ENCODE results near the gene DRC1. TPM values are rescaled to one million over a fixed set of nuclear protein-coding genes. Genes with fewer than 3 reads are reported as not detected.

Gene DRC1
- total RNA-seq, 4 donors from 2014 or later = 0.45 TPM; not detected in 3

DNA sequence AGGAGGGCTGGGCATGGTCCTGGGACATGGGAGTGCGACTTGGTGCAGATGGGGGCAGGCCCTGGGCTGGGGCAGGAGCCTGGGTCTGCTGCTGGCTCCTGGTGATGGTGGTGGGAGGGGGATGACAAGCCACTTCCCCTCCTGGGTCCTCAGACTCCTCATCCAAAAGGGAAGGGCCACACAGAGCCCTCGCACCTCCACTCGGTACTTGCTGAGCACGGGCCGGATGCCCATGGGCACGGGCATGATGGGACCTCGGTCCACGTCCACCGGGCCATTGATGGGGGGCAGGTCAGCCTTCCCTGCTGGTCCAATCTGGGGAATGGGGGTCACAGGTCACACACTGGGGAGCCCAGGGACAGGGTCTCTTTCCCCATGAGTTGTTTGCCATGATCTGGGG, 72.1 kb downstream of the DRC1 start:
- TF ChIP-seq, protein P1, sequence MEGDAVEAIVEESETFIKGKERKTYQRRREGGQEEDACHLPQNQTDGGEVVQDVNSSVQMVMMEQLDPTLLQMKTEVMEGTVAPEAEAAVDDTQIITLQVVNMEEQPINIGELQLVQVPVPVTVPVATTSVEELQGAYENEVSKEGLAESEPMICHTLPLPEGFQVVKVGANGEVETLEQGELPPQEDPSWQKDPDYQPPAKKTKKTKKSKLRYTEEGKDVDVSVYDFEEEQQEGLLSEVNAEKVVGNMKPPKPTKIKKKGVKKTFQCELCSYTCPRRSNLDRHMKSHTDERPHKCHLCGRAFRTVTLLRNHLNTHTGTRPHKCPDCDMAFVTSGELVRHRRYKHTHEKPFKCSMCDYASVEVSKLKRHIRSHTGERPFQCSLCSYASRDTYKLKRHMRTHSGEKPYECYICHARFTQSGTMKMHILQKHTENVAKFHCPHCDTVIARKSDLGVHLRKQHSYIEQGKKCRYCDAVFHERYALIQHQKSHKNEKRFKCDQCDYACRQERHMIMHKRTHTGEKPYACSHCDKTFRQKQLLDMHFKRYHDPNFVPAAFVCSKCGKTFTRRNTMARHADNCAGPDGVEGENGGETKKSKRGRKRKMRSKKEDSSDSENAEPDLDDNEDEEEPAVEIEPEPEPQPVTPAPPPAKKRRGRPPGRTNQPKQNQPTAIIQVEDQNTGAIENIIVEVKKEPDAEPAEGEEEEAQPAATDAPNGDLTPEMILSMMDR (IDR thresholded peaks at IDR 0.05) = no peak
- TF ChIP-seq POLR2A (IDR thresholded peaks at IDR 0.05; ENCODE audit: low read depth) (no peak), EP300 (IDR thresholded peaks at IDR 0.05) (no peak), POLR2AphosphoS5 (IDR thresholded peaks at IDR 0.05) (no peak)
- 100% methylated on average over 1 of the region's 9 CpGs for WGBS
- intact Hi-C loops (cut with DNase I) = no loop called here
- Histone ChIP-seq H3K9me3 (peaks cover 0 to 8% (median 6%) of the 10 kb centered on the region in 4 donors), H3K36me3 (no peaks in the 10 kb centered on the region), H3K27me3 (no peaks in the 10 kb centered on the region), H3K4me3 (no peak overlapping the region), H3K27ac (replicated peaks in 1 of 4) (no peak overlapping the region), H3K4me1 (peaks cover 0 to 11% (median 8%) of the 10 kb centered on the region in 4 donors)
- no peak for DNase-seq (ENCODE audit: extremely low spot score)

DNA sequence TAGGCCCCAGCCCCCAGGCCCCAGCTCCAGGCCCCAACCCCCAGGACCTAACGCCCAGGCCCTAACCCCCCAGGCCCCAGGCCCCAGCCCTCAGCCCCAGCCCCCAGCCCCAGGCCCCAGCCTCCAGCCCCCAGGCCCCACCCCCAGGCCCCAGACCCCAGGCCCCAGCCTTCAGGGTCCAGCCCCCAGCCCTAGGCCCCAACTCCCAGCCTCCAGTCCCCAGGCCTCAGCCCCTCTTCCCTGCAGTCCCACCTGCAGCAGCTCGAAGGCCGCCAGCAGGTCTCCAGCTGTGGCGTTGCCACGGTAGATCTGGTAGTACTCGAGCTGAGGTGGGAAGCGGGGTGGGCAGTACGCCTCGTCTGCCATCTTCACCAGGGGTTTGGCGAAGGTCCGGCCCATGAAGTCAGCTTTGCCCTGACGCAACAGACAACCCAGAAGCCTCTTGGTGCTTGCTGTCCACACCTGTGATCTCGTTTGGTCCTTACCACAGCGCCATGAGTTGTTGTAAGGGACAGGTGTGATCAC, 72.6 kb downstream of the DRC1 start:
- Histone ChIP-seq H3K9me3 (peaks cover 0 to 5% (median 2%) of the 10 kb centered on the region in 4 donors), H3K4me3 (no peak overlapping the region), H3K36me3 (no peaks in the 10 kb centered on the region), H3K27me3 (no peaks in the 10 kb centered on the region), H3K27ac (replicated peaks in 1 of 4) (no peak overlapping the region), H3K4me1 (peaks cover 0 to 11% (median 8%) of the 10 kb centered on the region in 4 donors)
- no peak for DNase-seq (ENCODE audit: extremely low spot score)
- TF ChIP-seq, protein P1 (IDR thresholded peaks at IDR 0.05) = no peak
- TF ChIP-seq POLR2AphosphoS5 (IDR thresholded peaks at IDR 0.05) = no peak
- TF ChIP-seq EP300 (IDR thresholded peaks at IDR 0.05) = no peak
- no peak for TF ChIP-seq POLR2A (IDR thresholded peaks at IDR 0.05; ENCODE audit: low read depth)
- intact Hi-C loops (cut with DNase I) = no loop called here
- WGBS = 100% methylated on average over 2 of the region's 14 CpGs

DNA sequence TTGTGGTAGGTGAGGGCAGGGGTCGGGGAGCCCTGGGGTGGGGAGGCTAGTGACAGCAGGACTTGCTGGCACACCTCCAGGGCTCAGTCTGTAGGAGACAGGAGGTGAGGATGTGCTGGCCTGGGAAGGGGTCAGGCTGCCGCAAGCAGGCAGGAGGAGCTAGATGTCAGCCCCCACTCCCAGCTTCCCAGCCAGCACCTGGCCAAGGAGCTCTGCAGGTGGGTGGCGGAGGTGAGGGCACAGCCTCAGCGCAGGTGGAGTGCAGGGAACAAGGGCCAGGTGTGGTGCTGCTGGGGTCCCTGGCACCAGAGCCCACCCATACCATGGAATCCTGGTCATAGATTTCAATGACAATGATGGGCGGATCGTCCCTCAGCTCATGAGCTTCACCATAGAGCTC, 73.3 kb downstream of the DRC1 start:
- no peak for DNase-seq (ENCODE audit: extremely low spot score)
- Histone ChIP-seq H3K4me3 (no peak overlapping the region), H3K27ac (replicated peaks in 1 of 4) (no peak overlapping the region), H3K36me3 (no peaks in the 10 kb centered on the region), H3K9me3 (no peaks in the 10 kb centered on the region), H3K4me1 (peaks cover 0 to 11% (median 8%) of the 10 kb centered on the region in 4 donors), H3K27me3 (no peaks in the 10 kb centered on the region)
- intact Hi-C loops (cut with DNase I) = no loop called here
- TF ChIP-seq POLR2AphosphoS5 (IDR thresholded peaks at IDR 0.05) (no peak), EP300 (IDR thresholded peaks at IDR 0.05) (no peak), POLR2A (IDR thresholded peaks at IDR 0.05; ENCODE audit: low read depth) (no peak)
- TF ChIP-seq, protein P1 (IDR thresholded peaks at IDR 0.05) = no peak
- WGBS = 92% methylated on average over 4 of the region's 6 CpGs

DNA sequence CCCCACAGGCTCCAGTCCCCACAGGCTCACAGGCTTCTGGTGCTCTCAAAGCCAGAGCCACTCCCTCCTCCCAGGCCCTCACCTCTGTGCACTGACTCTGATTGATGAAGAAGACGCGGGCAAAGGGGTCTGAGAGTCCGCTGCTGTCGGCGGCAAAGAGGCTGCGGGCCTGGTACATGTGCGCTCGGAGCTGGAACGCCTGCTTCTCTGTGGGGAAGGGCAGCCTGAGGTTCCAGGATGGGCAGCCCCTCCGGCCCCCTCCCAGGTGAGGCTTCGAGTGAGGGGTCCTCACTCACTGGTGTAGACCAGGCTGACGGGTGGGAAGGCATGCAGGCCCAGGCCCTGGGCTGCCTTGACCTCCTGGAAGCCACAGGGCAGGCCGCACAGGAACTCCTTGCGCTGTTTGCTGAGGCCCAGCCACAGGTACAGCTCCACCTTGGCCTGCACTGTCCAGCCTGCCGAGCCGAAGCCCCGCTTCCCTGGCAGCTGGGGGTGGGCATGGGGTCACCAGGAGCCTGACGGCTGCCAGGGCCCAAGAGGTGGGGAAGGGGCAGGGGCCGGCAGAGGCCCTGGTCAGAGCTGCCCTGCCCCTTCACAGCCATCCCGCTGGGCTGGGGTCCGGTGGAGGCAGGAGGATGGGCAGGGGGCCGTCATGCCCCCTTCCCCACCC, 74.2 kb downstream of the DRC1 start:
- Histone ChIP-seq H3K4me3 (no peak overlapping the region), H3K27ac (replicated peaks in 1 of 4) (no peak overlapping the region), H3K27me3 (no peaks in the 10 kb centered on the region), H3K36me3 (no peaks in the 10 kb centered on the region), H3K9me3 (no peaks in the 10 kb centered on the region), H3K4me1 (peaks cover 0 to 11% (median 8%) of the 10 kb centered on the region in 4 donors)
- no peak for DNase-seq (ENCODE audit: extremely low spot score)
- TF ChIP-seq POLR2AphosphoS5 (IDR thresholded peaks at IDR 0.05) (no peak), EP300 (IDR thresholded peaks at IDR 0.05) (no peak), POLR2A (IDR thresholded peaks at IDR 0.05; ENCODE audit: low read depth) (no peak)
- TF ChIP-seq, protein P1 (IDR thresholded peaks at IDR 0.05) = no peak
- intact Hi-C loops (cut with DNase I) = no loop called here
- 88% methylated on average over 15 of the region's 22 CpGs for WGBS

Data from esophagus muscularis mucosa (tissue), 4 donors.